Bronchial epithelial cell (primary cell): Measurements from ENCODE around the gene EEFSEC. TPM values are rescaled to one million over a fixed set of nuclear protein-coding genes. Genes with fewer than 3 reads are reported as not detected.

Experiments used
- DNase-seq: peaks from one replicate; pipeline ENCODE4 v3.0.0-alpha.2; 2010; ENCODE audit warnings: low read depth
- FAIRE-seq: peaks from 2 replicates; lab custom pipeline; 2011; peaks lifted over from hg19 to GRCh38; lab: Jason Lieb, UNC
- H3K27me3 ChIP-seq: 2 replicates; pipeline ENCODE4 v1.5.1; 2011; ENCODE audit warnings: low read length; ENCODE audit not compliant: control insufficient read depth, insufficient read depth
- H3K36me3 ChIP-seq: 2 replicates; pipeline ENCODE4 v1.5.1; 2011; ENCODE audit warnings: low read length; ENCODE audit not compliant: control insufficient read depth, insufficient read depth
- H3K4me3 ChIP-seq: 2 replicates; pipeline ENCODE4 v1.5.1; 2011; ENCODE audit warnings: mild to moderate bottlenecking, low read depth, low read length, control low read depth
- total RNA-seq: library from RNA; depleted of rRNA; stranded (reverse); fragments of >200 nt; gene quantifications from 2 replicates; pipeline ENCODE4 v1.2.1, GENCODE V29; 2014
- TF ChIP-seq, protein P1 (sequence below): IDR thresholded peaks from 2 replicates; pipeline ENCODE4 v1.5.1; 2011; ENCODE audit warnings: mild to moderate bottlenecking, moderate library complexity, low read length, control low read depth, inconsistent platforms; ENCODE audit not compliant: insufficient read depth, severe bottlenecking

EEFSEC gene
- total RNA-seq, 1 donor from 2014 or later = 3.7 TPM

DNA sequence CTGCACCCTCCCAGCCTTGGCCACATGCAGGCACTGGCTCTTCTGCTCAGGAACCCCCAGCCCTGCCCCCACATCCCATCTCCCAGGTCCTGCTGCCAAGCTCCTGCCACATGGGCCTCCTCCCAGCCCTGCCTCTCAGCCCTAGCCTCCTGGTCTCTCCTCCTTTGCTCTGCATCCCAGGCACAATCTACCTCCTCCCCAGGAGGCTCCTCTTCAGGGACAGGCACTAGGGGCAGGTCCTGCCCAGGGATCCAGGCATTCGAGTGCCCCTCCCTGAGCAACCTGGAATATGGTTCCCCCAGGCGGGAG lies 301.0 kb downstream of the EEFSEC start:
- peaks cover 13% of the 10 kb centered on the region for H3K27me3 ChIP-seq
- TF ChIP-seq, protein P1, sequence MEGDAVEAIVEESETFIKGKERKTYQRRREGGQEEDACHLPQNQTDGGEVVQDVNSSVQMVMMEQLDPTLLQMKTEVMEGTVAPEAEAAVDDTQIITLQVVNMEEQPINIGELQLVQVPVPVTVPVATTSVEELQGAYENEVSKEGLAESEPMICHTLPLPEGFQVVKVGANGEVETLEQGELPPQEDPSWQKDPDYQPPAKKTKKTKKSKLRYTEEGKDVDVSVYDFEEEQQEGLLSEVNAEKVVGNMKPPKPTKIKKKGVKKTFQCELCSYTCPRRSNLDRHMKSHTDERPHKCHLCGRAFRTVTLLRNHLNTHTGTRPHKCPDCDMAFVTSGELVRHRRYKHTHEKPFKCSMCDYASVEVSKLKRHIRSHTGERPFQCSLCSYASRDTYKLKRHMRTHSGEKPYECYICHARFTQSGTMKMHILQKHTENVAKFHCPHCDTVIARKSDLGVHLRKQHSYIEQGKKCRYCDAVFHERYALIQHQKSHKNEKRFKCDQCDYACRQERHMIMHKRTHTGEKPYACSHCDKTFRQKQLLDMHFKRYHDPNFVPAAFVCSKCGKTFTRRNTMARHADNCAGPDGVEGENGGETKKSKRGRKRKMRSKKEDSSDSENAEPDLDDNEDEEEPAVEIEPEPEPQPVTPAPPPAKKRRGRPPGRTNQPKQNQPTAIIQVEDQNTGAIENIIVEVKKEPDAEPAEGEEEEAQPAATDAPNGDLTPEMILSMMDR = no peak

DNA sequence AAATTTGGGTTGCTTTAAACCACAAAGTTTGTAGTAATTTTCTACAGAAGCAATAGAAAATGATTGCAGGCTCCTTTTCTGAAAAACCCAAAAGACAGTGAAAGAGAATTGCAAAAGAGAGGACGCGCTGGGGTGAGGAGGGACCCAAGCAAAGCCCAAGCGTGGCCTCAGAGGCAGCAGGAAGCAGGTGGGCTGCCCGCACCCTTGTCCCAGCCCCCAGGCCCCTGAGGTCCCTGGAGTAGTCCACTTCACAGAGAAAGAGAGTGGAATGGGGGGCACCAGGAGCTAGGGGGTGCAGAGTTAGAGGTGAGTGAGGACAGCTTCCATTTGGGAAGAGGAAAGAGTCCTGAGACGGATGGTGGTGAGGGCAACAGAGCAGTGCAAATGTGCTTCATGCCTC lies 301.8 kb downstream of the EEFSEC start:
- Histone ChIP-seq H3K4me3 (no peak overlapping the region), H3K36me3 (no peaks in the 10 kb centered on the region), H3K27me3 (peaks cover 14% of the 10 kb centered on the region)
- TF ChIP-seq, protein P1 = no peak
- DNase-seq (no peak), FAIRE-seq (no peak)

More for the DNA sequence above, 301.0 kb downstream of the EEFSEC start:
- Histone ChIP-seq H3K4me3 (no peak overlapping the region), H3K36me3 (no peaks in the 10 kb centered on the region)
- FAIRE-seq = no peak
- no peak for DNase-seq

DNA sequence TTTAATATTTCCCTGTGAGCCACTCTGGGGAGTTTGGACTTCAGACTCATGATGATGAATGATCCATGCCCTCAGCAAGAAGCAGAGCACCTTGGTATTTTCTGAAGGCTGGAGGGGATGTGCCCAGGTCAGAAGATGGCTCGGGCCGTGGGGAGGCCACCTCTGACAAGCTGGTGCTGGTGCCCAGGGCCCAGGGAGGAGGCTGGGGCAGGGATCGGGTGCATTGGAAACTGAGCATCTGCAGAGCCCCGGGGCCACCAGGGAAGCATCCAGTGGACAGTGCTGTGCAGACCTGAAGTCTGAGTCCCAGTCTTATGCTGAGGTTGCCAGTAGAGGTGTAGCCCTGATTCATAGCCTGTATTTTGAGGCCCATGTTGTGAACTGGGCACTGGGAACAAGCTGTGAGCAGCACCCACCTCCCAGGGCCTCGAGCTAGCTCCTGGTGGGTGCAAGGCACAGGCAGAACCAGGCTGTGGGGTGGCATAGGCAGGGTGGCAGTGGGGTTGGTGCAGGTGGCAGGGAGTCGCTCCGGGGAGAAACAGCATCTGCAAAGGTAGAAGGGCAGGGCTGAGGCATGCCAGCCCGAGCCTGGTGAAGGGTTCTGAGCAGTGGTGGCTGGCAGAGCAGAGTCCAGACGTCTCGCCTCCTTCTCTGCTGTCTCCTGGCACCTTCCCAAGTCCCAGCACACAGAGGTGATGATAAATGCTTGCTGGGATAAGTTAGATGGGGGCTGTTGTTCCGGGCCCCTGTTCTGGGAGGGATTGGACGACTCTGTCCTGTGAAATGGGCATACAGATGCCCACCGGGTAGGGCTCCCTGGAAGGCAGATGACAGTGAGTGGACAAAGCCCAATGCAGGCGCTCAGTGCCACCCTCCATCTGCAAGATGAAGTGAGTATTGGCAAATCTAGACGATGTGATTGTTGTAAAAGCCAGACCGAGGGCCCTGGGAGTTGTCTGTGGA lies 302.8 kb downstream of the EEFSEC start:
- peaks cover 14% of the 10 kb centered on the region for H3K27me3 ChIP-seq
- H3K36me3 ChIP-seq = no peaks in the 10 kb centered on the region
- no peak for DNase-seq
- TF ChIP-seq, protein P1 = no peak
- no peak overlapping the region for H3K4me3 ChIP-seq
- FAIRE-seq = no peak

DNA sequence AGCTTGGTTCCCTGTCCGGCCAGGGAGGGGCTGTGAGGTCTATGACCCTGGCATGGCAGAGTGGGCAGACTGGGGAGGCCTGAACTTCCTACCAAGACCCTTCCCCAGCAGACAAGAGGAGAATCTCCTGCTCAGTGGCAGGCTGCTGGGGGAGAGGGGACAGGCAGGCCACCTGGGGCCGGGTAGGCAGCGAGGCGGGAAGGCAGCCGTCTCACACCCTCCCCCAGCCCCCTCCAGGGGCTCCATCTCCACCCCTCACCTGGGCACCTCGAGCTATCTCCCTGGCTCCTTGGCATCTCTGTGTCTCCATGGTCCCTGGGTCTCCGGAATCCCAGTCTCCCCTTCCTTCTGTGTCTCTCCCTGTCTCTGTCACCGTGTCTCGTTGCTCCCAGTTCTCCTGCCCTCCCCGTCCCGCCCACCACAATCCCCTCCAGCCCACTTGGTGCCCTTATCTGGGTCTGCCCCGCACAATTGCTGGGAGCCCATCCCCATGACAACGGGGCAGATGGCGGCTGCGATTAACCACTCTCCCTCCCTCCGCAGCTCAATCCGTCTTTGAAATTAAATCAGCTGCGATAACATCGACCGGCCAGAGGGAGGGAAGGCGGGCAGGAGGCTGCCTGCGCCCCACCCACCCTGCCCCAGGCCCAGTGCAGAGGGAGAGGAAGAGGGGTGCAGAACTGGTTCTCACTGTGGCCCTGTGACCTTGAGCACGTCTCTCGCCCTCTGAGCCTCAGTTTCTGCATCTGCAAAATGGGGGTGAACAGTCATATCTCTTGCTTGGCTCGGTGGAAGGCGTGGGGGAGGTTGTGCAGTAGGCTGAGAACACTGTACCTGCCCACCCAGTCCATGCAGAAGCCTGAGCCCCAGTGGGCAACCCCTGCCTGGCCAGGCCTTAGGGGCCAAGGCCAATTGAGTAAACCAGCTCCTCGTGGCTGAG lies 303.8 kb downstream of the EEFSEC start:
- DNase-seq (no peak), FAIRE-seq (no peak)
- Histone ChIP-seq H3K4me3 (no peak overlapping the region), H3K27me3 (peaks cover 12% of the 10 kb centered on the region), H3K36me3 (no peaks in the 10 kb centered on the region)
- TF ChIP-seq, protein P1 = no peak

DNA sequence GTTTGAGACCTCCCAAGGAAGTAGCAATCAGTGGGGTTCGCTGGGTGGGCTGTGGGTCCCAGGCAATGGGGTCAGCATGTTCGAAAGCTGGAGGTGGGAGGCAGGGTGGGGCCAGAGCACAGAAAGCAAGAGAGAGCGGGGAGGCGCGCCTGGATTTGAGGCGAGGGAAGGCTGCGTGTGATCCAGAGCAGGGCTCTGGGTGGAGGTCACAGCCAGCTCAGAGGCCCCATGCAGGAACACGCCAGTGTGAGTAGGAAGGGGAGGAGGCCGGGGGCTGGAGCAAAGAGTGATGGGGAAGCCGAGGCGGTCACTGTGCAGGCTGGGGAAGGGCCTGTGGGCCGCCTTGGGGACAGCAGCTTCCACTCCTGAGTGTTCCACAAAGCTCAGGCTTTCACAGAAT lies 304.7 kb downstream of the EEFSEC start:
- FAIRE-seq (no peak), DNase-seq (no peak)
- peaks cover 12% of the 10 kb centered on the region for H3K27me3 ChIP-seq
- TF ChIP-seq, protein P1 = no peak
- H3K36me3 ChIP-seq = no peaks in the 10 kb centered on the region
- H3K4me3 ChIP-seq = no peak overlapping the region

Other genes with a start within 250 kb of the EEFSEC start
- under 0.01 TPM in 2 replicates for gene KBTBD12, start 238.2 kb upstream of the EEFSEC start, total RNA-seq
- gene SEC61A1, start 101.0 kb upstream of the EEFSEC start, total RNA-seq = 202 and 256 TPM in 2 replicates
- gene RUVBL1, start 29.7 kb upstream of the EEFSEC start, total RNA-seq = 47.6 and 60.8 TPM in 2 replicates